GM19467 (cell line): Measurements from ENCODE around the gene DCDC1.
"Not testable (repeated sequence)": the region's sequence is repeated elsewhere in the genome, so short reads cannot be mapped to it uniquely, and the experiment has no call there.

ENCODE experiments used
- ATAC-seq: cut with Tn5 transposase; IDR thresholded peaks from one replicate; pipeline ENCODE4 v1.9.1; 2021; ENCODE audit warnings: mild to moderate bottlenecking, moderate library complexity; ENCODE audit not compliant: unreplicated experiment

DCDC1 gene

GRCh38 chr11:31326470-31327148, 42.9 kb downstream of the DCDC1 start:
- ATAC-seq = no peak

DNA sequence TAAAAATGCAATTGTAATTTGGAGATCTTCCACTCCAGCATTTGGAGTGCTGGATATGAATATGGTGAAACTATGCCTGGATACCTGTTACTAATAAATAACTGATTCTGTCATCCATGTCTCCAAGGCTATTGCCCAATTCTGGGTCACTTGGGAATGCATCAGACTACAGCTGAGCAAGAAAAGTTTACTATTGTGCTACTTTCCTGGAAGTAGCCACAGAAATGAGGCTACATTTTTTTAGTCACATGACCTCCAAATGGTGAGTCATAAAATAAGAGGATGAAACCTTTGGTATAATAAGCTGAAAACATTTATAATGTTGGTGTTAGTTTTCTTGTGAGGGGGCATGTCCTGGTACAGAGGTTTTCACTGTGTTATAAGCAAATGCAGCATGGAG, 44.4 kb downstream of the DCDC1 start:
- ATAC-seq = no peak

DNA sequence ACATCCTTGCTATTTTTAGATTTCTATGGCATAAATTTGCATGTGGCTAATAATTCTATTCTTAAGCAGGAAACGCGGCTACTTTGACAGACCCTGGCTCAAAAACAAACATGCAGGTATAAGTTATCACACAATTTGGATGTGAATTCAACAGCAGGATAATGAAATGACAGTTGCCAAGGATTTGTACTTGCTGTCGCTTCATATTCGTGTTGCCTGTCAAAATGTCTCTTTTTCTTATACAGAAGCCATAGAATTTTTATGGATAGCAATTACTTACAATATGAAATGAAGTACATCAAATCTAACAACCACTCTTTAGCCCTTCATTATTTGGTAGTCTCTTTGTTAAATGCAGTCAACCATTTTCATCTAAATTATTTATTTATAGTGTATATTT, 46.4 kb downstream of the DCDC1 start:
- ATAC-seq = no peak

- not testable (repeated sequence) for ATAC-seq
Observed at GRCh38 chr11:31321494-31321893, 48.0 kb downstream of the DCDC1 start.

DNA sequence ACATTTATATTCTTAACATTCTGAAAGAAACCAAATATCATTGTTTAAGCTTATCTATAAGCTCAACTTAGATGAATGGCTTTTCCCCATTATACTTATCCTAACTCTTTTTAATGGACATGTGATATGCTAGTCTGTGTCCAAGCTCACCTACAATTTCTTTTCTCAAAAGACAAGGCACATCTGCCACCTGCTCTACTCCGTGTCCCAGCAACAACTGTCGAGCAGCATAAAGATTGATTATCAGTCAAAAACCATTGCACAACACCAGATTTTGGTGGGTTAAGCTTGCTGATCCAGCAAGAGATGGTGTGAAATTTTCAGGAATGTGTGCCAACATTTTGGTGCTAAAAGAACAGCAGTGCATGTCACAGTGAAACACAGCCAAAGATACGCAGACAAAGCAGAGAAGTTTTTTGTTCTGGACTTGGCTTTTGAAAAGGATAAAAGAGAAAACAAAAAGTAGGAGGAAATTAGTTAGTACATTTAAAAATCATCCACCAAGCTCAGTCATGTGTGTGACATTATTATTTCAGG, 65.8 kb downstream of the DCDC1 start:
- no peak for ATAC-seq

GRCh38 chr11:31301549-31302510, 67.7 kb downstream of the DCDC1 start:
- no peak for ATAC-seq

GRCh38 chr11:31295308-31295707, 74.2 kb downstream of the DCDC1 start:
- no peak for ATAC-seq

GRCh38 chr11:31273527-31273926, 96.0 kb downstream of the DCDC1 start:
- ATAC-seq = not testable (repeated sequence)

DNA sequence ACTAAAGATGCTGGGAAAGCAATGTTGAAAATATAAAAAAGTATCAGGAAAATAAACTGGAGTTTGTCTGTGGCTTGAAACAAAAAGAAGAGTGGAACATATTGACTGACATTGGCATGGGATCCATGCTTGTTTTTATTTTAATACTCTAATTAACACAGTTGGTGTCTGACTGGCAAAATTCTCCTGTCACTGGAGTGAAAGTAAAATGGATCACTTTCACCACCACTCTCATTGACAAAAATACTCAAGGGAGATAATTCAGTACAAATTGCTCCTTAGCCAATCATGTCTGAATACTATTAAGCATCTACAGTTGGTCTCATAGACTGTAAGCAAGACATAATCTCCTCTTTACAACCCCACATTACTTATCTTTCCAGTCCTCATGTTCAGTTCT, 101.8 kb downstream of the DCDC1 start:
- ATAC-seq = no peak

DNA sequence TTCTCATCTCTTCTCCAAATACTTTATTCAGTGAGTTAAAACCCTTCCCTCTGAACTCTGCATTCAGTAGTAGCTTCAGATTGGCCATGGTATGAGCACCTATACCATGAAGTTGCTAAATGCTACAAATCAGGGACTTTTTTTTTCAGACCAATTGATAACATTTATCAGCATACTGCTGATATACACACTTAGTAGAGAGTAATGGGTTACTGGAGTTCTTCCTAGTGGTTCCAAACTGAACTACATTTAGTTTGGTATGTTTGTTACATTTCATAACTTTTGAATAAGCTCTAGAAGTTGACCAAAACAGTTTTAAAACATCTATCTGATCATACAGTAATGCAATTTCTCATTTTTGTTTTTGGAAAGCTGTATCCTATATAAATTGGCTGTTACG, 104.7 kb downstream of the DCDC1 start:
- no peak for ATAC-seq

GRCh38 chr11:31262761-31263160, 106.8 kb downstream of the DCDC1 start:
- ATAC-seq = no peak

GRCh38 chr11:31259797-31260196, 109.7 kb downstream of the DCDC1 start:
- no peak for ATAC-seq

GRCh38 chr11:31254415-31254814, 115.1 kb downstream of the DCDC1 start:
- ATAC-seq = no peak

- ATAC-seq = no peak
Observed at GRCh38 chr11:31248768-31249167, 120.8 kb downstream of the DCDC1 start.

- no peak for ATAC-seq
Observed at GRCh38 chr11:31247321-31247720, 122.2 kb downstream of the DCDC1 start.

DNA sequence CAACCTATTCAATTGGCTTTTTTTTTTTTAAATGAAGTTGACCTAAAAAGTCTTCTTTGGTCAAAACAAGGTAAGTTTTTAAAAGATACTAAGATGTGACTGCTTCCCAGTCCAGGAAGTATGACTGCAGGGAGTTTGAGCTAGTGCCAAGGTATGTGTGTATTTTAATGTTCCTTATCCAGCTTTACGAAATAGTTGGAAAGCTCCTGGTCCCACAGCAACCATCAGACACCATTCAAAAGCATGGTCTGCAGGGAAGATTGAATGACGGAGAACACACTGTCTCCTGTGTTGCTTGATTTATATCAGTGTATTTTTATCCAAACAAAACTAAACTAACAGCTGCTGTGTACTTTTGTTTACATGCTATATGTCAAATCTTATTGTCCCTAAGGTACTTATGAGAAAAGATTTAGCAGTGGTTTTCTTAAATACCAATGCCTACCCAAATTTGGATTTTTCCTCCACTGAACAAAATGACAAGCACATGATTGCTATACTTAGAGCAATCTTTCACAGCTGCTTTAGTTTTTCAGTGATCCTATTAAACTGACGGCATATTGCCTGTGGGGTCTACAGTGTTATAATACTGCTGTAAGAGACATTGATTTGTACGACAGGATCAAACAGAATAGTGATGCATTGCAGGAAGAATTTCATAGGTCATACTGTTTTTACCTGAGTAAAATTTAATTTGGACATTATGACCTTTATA, 122.9 kb downstream of the DCDC1 start:
- no peak for ATAC-seq

DNA sequence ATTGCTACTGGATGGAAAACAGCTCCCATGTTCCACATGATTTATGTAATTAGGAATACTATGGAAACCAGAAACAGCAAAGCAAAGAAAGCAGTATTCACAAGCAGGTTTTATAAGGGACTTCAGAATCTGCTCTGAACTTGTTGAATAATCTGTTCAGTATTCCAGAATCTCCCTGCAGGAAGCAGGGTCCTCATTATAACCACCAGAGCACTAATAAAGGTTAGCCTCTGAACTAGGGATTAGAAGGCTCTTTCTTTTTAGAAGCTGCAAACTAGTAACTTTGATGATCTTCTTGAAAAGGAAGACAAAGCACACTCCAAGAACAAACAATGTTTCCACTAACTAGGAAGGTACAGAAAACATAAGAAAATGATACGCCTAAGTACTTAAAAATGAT, 125.8 kb downstream of the DCDC1 start:
- no peak for ATAC-seq

DNA sequence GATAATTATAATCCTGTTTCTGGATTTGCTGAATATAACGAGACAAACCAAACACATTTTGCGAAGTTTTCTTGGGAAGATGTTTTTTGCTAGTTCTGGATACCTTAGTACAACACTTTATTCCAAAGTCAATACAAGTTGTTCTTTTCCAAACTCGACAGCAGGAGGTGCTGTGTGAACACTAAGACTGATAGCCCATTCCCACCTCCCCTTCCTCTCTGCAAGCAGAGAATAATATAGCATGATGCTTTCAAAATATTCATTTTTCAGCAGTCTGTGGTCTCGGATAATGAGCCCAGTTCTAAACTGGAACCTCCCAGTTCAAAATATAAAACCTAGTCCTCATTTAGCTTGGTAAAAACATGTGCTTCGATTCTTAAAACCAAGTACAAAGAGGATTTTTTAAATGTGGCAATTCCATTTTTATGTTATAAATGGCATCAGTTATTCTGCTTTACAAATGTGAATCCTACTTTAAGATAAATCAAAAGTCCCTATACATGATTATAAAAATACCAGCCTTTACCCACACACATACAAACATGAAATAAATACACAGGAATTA, 129.1 kb downstream of the DCDC1 start:
- ATAC-seq = no peak

DNA sequence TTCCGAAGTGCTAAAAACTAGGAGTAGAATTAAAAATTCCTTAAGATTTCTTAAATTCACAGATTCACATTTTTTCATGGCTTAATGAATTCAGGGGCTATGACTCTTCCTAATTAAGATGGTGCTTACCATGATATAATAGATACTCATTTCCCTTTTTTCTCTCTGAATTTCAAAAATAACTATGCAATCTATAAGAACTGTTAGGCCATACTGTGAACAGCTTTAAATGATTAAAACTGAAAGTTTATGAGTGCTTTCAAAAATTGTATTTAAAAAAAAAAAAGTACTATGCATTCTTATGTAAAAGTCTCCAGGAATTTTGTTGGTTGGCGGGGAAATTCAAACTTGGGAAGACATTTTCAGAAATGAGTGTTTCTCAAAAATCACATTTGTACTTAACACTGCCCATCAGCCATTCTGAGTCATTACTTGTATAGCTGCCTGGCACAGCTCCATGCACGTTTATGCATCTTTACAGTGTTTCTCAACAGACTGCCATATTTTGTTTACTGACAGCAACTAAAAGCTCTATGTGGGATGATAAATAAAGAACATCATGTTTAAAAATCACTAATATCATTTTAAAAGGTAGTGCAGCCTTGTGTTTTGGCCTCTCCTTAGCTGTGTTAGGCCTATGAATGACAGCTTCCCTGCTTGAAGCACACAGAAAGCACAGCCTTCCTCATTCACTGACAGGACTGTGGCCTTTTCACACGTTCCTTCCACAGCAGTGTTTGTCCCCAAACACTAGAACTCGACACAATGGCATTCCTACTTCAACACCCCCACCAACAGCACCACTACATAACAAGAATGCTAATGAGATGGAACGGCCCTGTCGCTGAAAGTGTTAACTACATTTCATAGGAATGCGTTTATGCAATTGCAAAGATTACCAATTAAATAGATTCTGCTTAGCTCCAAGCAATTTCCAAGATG, 131.4 kb downstream of the DCDC1 start:
- ATAC-seq = no peak

GRCh38 chr11:31236143-31236542, 133.4 kb downstream of the DCDC1 start:
- no peak for ATAC-seq
